Astrocyte of the cerebellum (primary cell): ENCODE data around the gene SHROOM2.

Source experiments
- DNase-seq: peaks from one replicate; pipeline ENCODE4 v3.0.0-alpha.2; 2011; ENCODE audit warnings: low read depth
- H3K4me3 ChIP-seq: 2 replicates; pipeline ENCODE4 v1.5.1; 2011; ENCODE audit warnings: mild to moderate bottlenecking, low read depth, low read length, moderate library complexity
- CTCF ChIP-seq: IDR thresholded peaks from 2 replicates; pipeline ENCODE4 v1.5.1; 2012; ENCODE audit warnings: low read length, low read depth, moderate library complexity, mild to moderate bottlenecking; ENCODE audit errors: missing control alignments
- in situ Hi-C: cut with HindIII; loops from 2 replicates; pipeline ENCODE4 v1.10.0; 2017; ENCODE audit warnings: low sequenced_read_pairs

Gene SHROOM2

GRCh38 chrX:9921407-9921806 is 135.2 kb downstream of the SHROOM2 start:
- no peak for TF ChIP-seq CTCF

DNA sequence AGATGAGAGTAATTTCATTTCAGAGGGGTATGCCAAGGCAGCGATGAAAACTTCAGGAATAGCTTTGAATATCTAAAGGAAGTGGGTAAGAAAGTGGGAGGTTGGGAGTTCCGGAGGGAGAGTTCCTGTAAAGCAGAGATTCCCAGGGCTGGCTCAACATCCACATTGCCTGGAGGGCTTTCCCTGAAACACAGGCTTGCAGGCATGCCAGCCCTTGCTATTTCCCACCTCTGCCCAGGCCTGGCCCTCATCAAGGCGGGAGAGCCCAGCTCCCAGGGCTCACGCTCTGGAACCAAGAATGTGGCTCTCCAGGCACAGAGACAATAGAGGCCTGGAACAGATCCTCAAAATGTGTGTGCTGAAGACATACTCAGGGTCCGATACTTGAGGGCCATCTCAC is 137.1 kb downstream of the SHROOM2 start:
- no peak for TF ChIP-seq CTCF
- DNase-seq = no peak
- in situ Hi-C loops = no loop called here
- H3K4me3 ChIP-seq = no peak overlapping the region

More at GRCh38 chrX:9921407-9921806, 135.2 kb downstream of the SHROOM2 start:
- no peak overlapping the region for H3K4me3 ChIP-seq
- in situ Hi-C loops = no loop called here
- DNase-seq = no peak

DNA sequence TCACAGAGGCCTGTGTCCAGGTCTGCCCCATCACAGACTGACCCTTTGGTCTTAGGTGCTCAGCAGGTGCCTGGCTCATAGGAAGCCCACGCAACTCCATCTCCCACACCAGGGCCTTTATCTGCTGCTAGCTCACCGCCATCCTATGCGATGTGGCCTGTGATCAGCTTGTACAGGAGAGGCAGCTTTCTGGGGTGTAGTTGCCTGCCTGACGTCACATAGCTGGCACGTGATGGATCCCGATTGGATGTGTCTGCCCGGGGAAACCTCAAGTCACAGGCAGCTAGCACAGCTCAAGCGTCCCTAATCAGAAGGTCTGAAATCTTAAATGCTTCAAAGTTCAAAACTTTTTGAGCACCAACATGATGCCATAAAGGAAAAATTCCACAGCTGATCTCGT is 139.8 kb downstream of the SHROOM2 start:
- in situ Hi-C loops = no loop called here
- no peak overlapping the region for H3K4me3 ChIP-seq
- TF ChIP-seq CTCF = no peak
- DNase-seq = no peak

GRCh38 chrX:9927698-9928482 is 141.7 kb downstream of the SHROOM2 start:
- in situ Hi-C loops = no loop called here
- no peak for TF ChIP-seq CTCF
- DNase-seq = no peak
- no peak overlapping the region for H3K4me3 ChIP-seq

- no peak for TF ChIP-seq CTCF
- in situ Hi-C loops = no loop called here
- no peak for DNase-seq
- no peak overlapping the region for H3K4me3 ChIP-seq
These were observed 149.2 kb downstream of the SHROOM2 start for GRCh38 chrX:9935436-9935835.

DNA sequence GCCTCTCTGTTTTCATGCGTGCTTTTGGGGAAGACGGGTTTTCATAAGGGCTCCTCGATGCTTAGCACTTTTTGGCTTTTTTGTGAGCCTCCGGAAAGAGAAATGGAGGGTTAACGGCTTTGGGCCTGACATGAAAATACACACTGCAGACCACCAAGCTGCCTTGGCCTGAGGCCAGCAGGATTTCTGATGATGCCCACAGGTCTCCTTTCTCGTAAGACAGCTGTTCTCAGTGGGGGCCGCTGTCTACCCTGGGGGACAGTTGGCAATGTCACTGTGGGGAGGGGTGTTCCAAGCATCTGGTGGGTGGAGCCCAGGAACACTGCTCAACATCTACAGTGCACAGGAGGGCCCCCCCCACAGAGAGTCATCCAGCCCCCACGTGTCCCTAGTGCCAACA is 151.5 kb downstream of the SHROOM2 start:
- H3K4me3 ChIP-seq = no peak overlapping the region
- no peak for DNase-seq
- no peak for TF ChIP-seq CTCF
- in situ Hi-C loops = no loop called here
